Fibroblast of the aortic adventitia (primary cell): Measurements from ENCODE around the gene IQSEC1. TPM values are rescaled to one million over a fixed set of nuclear protein-coding genes. Genes with fewer than 3 reads are reported as not detected.
A peak's percentile ranks its signal among the peaks of the same experiment; 100 is the strongest.

Experiments used
- DNase-seq: peaks from one replicate; pipeline ENCODE4 v3.0.0-alpha.2; 2010; ENCODE audit warnings: low read depth
- H3K4me3 ChIP-seq: 2 replicates; pipeline ENCODE4 v1.5.1; 2011; ENCODE audit warnings: low read depth, mild to moderate bottlenecking, control low read depth, low read length, moderate library complexity
- total RNA-seq: library from RNA; depleted of rRNA; stranded (reverse); fragments of >200 nt; gene quantifications from 2 replicates; pipeline ENCODE4 v1.2.3, GENCODE V29; 2012; ENCODE audit warnings: low replicate concordance
- TF ChIP-seq, protein P1 (sequence below): IDR thresholded peaks from 2 replicates; pipeline ENCODE4 v1.5.1; 2011; ENCODE audit warnings: mild to moderate bottlenecking, low read length, control low read depth, inconsistent platforms; ENCODE audit not compliant: insufficient read depth

The IQSEC1 gene
- total RNA-seq, 1 donor = 15.9 TPM

GRCh38 chr3:12896063-12896985, 176.9 kb downstream of the IQSEC1 start:
- TF ChIP-seq, protein P1, sequence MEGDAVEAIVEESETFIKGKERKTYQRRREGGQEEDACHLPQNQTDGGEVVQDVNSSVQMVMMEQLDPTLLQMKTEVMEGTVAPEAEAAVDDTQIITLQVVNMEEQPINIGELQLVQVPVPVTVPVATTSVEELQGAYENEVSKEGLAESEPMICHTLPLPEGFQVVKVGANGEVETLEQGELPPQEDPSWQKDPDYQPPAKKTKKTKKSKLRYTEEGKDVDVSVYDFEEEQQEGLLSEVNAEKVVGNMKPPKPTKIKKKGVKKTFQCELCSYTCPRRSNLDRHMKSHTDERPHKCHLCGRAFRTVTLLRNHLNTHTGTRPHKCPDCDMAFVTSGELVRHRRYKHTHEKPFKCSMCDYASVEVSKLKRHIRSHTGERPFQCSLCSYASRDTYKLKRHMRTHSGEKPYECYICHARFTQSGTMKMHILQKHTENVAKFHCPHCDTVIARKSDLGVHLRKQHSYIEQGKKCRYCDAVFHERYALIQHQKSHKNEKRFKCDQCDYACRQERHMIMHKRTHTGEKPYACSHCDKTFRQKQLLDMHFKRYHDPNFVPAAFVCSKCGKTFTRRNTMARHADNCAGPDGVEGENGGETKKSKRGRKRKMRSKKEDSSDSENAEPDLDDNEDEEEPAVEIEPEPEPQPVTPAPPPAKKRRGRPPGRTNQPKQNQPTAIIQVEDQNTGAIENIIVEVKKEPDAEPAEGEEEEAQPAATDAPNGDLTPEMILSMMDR = peak; percentile 14
- no peak overlapping the region for H3K4me3 ChIP-seq
- DNase-seq = peak; percentile 42

GRCh38 chr3:12895391-12896062, 177.7 kb downstream of the IQSEC1 start:
- TF ChIP-seq, protein P1 = no peak
- H3K4me3 ChIP-seq = no peak overlapping the region
- no peak for DNase-seq

GRCh38 chr3:12894629-12895028, 178.6 kb downstream of the IQSEC1 start:
- TF ChIP-seq, protein P1 = no peak
- DNase-seq = no peak
- no peak overlapping the region for H3K4me3 ChIP-seq

- TF ChIP-seq, protein P1 = no peak
- H3K4me3 ChIP-seq = no peak overlapping the region
- DNase-seq = no peak
These were observed 179.4 kb downstream of the IQSEC1 start for GRCh38 chr3:12893852-12894251.

- H3K4me3 ChIP-seq = no peak overlapping the region
- TF ChIP-seq, protein P1 = no peak
- no peak for DNase-seq
These were observed 180.0 kb downstream of the IQSEC1 start for GRCh38 chr3:12893247-12893646.

DNA sequence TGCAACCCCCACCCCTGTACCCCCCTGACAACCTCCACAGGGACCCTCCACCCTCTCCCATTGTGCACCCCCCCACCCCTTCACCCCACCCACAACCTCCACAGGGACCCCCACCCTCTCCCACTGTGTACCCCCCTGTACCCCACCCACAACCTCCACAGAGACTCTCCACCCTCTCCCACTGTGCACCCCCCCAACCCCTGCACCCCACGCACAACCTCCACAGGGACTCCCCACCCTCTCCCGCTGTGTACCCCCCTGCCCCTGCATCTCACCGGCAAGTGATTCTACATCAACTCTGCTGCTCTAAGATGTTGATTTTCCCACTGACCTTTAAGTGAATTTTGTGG, 180.4 kb downstream of the IQSEC1 start:
- no peak for DNase-seq
- no peak overlapping the region for H3K4me3 ChIP-seq
- TF ChIP-seq, protein P1 = no peak
